ENCODE results near the gene SPATS1.
A peak's percentile ranks its signal among the peaks of the same experiment; 100 is the strongest.

The SPATS1 gene, protein sequence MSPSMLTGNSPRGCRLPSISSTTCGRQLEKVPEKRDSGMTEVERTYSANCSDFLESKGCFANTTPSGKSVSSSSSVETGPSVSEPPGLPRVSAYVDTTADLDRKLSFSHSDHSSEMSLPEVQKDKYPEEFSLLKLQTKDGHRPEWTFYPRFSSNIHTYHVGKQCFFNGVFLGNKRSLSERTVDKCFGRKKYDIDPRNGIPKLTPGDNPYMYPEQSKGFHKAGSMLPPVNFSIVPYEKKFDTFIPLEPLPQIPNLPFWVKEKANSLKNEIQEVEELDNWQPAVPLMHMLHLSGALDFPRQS

GRCh38 chr6:44342489-44342888, at the start of gene SPATS1:
SPATS1 (plus strand) TSS chr6:44342650; CDS start chr6:44343096, 446 bp downstream.
- no peak for DNase-seq (ENCODE audit: low read depth in 2 of 3, low spot score in 2 of 3)

GRCh38 chr6:44292661-44293365, 49.6 kb upstream of the SPATS1 start:
- no peak for DNase-seq (ENCODE audit: low read depth in 2 of 3, low spot score in 2 of 3)

GRCh38 chr6:44294832-44295791, 47.3 kb upstream of the SPATS1 start:
- DNase-seq (ENCODE audit: low read depth in 2 of 3, low spot score in 2 of 3) = no peak

GRCh38 chr6:44297063-44298038, 45.1 kb upstream of the SPATS1 start:
- DNase-seq (ENCODE audit: low read depth in 2 of 3, low spot score in 2 of 3) = peak in 1 of 3 experiments; percentile 13

DNA sequence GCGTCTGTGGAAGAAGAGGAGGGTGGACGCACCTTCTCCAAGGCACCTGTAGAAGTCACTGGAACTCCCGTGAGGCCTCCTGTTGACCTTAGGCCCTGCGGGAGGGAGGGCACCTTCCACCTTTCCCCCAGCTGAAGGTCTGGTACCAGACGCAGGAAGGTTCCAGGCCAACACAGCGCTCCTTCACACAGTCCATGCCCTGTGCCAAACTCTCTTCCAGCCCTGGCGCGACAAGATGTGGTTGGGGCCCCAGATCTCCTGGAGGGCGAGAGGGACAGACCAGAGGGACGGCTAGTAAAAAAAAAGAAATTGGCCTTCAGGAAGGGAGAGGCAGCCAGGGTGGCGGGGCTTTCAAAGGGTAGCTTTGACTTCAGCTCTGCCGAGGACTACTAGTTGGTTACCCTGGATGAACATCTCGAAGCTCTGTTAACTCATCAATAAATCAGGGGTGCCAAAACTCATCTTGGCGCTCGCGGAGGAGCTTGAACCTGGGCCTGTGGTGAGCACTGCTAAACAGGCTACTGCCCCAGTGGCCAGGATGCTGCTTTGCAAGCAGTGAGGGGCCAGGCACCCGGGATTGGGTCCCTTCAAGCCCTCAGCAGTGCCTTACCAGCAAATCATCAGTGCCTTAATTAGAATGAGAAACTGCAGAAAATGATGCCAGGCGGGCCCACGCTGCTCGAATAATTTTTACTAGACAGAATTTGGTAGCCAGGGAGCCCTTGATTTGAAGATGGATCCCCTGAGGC, 44.2 kb upstream of the SPATS1 start:
- no peak for DNase-seq (ENCODE audit: low read depth in 2 of 3, low spot score in 2 of 3)

DNA sequence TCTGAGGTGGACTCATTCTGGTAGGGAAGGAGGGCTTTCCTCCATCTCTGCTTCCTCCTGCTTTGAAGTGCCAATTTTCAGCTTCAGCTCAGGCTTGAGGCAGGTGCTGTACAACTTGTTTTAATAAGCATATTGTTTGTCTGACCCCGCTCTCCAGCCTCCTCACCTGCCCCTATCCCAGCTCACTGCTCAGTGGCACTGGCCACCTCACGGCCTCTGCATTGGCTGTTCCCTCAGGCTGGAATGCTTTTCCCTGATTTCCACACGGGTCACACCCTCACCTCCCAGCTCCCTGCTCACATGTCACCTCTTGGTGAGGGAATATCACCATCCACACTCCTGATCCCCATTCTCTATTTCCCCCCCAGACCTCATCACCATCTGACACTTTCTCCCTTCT, 43.6 kb upstream of the SPATS1 start:
- no peak for DNase-seq (ENCODE audit: low read depth in 2 of 3, low spot score in 2 of 3)

- no peak for DNase-seq (ENCODE audit: low read depth in 2 of 3, low spot score in 2 of 3)
Observed at GRCh38 chr6:44300292-44300823, 42.1 kb upstream of the SPATS1 start.

GRCh38 chr6:44301106-44301505, 41.3 kb upstream of the SPATS1 start:
- DNase-seq (ENCODE audit: low read depth in 2 of 3, low spot score in 2 of 3) = no peak

- no peak for DNase-seq (ENCODE audit: low read depth in 2 of 3, low spot score in 2 of 3)
Observed at GRCh38 chr6:44301782-44302564, 40.5 kb upstream of the SPATS1 start.

GRCh38 chr6:44302856-44303255, 39.6 kb upstream of the SPATS1 start:
- no peak for DNase-seq (ENCODE audit: low read depth in 2 of 3, low spot score in 2 of 3)

GRCh38 chr6:44303842-44304241, 38.6 kb upstream of the SPATS1 start:
- DNase-seq (ENCODE audit: low read depth in 2 of 3, low spot score in 2 of 3) = no peak

DNA sequence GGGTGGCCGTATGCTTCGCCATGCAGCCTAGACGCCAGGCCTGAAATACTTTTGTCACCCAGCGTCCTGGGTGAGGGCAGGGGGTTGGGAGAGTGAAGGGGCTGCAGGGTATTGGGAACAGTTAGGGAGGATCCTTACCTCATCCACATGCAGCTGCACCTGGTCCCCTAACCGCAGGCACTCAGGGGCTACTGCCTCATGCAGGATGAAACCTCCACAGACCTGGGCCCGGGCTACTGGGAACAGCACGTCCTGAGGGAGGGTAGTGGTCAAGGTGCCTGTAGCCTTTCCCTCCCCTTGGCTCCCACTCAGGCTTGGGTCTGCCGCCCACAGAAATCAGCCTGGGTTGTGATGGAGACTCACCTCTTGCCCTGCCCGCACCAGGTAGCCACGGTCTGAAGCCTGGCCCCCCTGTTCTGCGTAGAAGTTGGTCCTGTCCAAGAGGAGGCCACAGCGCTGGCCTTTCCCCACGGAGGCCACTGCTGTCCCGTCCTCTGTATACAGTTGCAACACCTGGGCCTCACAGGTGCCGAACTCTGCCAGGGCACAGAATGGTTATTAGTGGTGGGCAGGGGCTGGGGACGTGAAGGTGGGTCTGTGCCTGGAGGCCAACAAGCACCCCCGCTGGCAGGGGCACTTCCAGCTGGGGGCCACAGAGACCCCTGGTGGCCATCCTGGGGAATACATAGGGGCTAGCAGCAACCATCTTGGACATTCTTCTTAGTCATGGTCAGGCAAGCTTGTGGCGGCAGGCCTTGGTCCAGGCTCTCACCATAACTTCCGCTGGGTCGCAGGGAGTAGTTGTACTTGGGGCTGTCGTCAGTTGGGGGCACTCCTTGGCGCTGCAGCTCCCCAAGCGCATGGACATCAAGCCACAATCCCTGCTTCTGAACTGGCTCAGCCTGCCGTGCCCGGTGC, 37.9 kb upstream of the SPATS1 start:
- DNase-seq (ENCODE audit: low read depth in 2 of 3, low spot score in 2 of 3) = no peak

DNA sequence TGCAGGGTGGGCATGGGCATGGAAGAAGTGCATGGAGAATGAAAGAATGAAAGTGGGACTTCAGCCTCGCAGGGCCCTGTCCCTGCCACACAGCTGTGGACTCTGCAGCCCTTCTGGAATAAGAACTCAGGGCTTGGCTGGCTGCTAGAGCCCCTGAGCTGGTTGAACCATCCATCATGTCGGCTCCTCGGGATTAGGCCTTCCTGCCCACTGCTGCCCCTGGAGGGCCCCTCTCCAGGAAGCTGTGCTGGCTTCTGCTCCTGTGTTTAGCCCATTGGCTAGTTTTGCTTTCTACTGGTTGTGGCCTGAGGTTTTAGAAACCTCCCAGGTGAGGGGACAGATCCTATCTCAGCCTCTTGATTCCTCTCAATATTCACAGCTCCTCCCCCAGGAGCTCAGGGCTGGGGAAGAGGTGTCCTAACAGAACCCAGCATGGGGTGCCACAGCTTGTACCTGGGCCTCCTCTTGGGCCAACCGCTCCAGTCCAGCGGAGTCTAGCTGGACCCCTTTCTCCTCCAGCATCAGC, 37.2 kb upstream of the SPATS1 start:
- no peak for DNase-seq (ENCODE audit: low read depth in 2 of 3, low spot score in 2 of 3)

- DNase-seq (ENCODE audit: low read depth in 2 of 3, low spot score in 2 of 3) = no peak
Observed at GRCh38 chr6:44306710-44307109, 35.7 kb upstream of the SPATS1 start.

DNA sequence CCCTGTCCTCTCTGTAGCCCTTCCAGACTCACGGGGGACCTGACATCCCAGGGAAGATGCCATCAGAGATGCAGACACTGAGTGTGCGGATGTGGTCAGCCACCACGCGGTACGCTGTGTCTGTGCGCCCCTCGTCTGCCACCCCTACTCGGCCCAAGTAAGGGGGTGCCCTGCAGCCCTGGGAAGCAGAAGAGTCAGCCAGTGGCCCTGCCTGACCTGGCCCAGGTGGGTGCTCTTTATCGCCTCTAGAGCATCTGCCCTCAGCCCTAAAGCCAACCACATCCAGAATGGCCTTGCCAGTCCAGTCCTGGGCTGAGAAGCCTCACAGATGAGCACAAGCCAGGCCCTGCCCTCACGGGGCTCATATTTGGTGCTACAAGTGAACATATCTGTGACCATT, 35.2 kb upstream of the SPATS1 start:
- DNase-seq (ENCODE audit: low read depth in 2 of 3, low spot score in 2 of 3) = no peak

GRCh38 chr6:44309092-44309491, 33.4 kb upstream of the SPATS1 start:
- no peak for DNase-seq (ENCODE audit: low read depth in 2 of 3, low spot score in 2 of 3)

GRCh38 chr6:44309631-44310030, 32.8 kb upstream of the SPATS1 start:
- no peak for DNase-seq (ENCODE audit: low read depth in 2 of 3, low spot score in 2 of 3)

Data from activated CD8-positive, alpha-beta memory T cell treated with anti-CD3 and anti-CD28 coated beads for 48 hours (primary cell).